NOMO-1 treated with dmso at 0.1 percent for 144 hours (cell line): ENCODE data around the gene KCNJ15.
A peak's percentile ranks its signal among the peaks of the same experiment; 100 is the strongest.

ENCODE experiments used
- DNase-seq: peaks from one replicate; lab custom pipeline; 2025; ENCODE audit not compliant: unreplicated experiment; lab: John Stamatoyannopoulos, UW

The KCNJ15 gene

GRCh38 chr21:38267991-38268863, 11.4 kb downstream of the KCNJ15 start:
- DNase-seq = no peak

GRCh38 chr21:38268864-38269575, 12.2 kb downstream of the KCNJ15 start:
- DNase-seq = no peak

- no peak for DNase-seq
Measured at GRCh38 chr21:38269576-38269936, 12.8 kb downstream of the KCNJ15 start.

- no peak for DNase-seq
Measured at GRCh38 chr21:38272215-38272614, 15.4 kb downstream of the KCNJ15 start.

GRCh38 chr21:38273745-38274542, 17.2 kb downstream of the KCNJ15 start:
- peak; percentile 87 for DNase-seq

- peak; percentile 85 for DNase-seq
Measured at GRCh38 chr21:38277501-38278131, 20.8 kb downstream of the KCNJ15 start.

GRCh38 chr21:38280454-38280853, 23.7 kb downstream of the KCNJ15 start:
- DNase-seq = no peak

GRCh38 chr21:38280867-38281266, 24.1 kb downstream of the KCNJ15 start:
- no peak for DNase-seq

- peak; percentile 47 for DNase-seq
Measured at GRCh38 chr21:38282921-38283320, 26.1 kb downstream of the KCNJ15 start.

GRCh38 chr21:38284216-38284615, 27.4 kb downstream of the KCNJ15 start:
- DNase-seq = no peak

- DNase-seq = no peak
Measured at GRCh38 chr21:38286739-38287471, 30.1 kb downstream of the KCNJ15 start.

GRCh38 chr21:38287476-38287875, 30.7 kb downstream of the KCNJ15 start:
- DNase-seq = no peak

- DNase-seq = peak; percentile 98
Measured at GRCh38 chr21:38289705-38290485, 33.1 kb downstream of the KCNJ15 start.

GRCh38 chr21:38290809-38291208, 34.0 kb downstream of the KCNJ15 start:
- DNase-seq = no peak

GRCh38 chr21:38291874-38292273, 35.1 kb downstream of the KCNJ15 start:
- no peak for DNase-seq

GRCh38 chr21:38293113-38293512, 36.3 kb downstream of the KCNJ15 start:
- no peak for DNase-seq

- no peak for DNase-seq
Measured at GRCh38 chr21:38293765-38294164, 37.0 kb downstream of the KCNJ15 start.

GRCh38 chr21:38294609-38295008, 37.8 kb downstream of the KCNJ15 start:
- no peak for DNase-seq

- no peak for DNase-seq
Measured at GRCh38 chr21:38295997-38296764, 39.4 kb downstream of the KCNJ15 start.
